ENCODE data around the gene APOBEC3A.
A peak's percentile ranks its signal among the peaks of the same experiment; 100 is the strongest.
"Not testable (repeated sequence)": the region's sequence is repeated elsewhere in the genome, so short reads cannot be mapped to it uniquely, and the experiment has no call there.

APOBEC3A gene

GRCh38 chr22:38957808-38958650 lies 620 bp downstream of the APOBEC3A start:
- DNase-seq (ENCODE audit: low spot score) = no peak
- FAIRE-seq = no peak

DNA sequence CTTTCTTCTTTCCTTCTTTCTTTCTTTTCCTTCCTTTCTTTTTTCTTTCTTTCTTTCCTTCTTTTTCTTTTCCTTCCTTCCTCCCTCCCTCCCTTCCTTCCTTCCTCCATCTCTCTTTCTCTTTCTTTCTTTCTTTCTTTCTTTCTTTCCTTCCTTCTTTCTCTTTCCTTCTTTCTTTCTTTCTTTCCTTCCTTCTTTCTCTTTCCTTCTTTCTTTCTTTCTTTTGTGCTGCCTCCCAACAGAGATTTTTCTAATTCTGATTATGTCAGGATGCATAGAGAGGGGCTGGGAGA lies 1.2 kb downstream of the APOBEC3A start:
- FAIRE-seq; DNase-seq (ENCODE audit: low spot score): not testable (repeated sequence)

DNA sequence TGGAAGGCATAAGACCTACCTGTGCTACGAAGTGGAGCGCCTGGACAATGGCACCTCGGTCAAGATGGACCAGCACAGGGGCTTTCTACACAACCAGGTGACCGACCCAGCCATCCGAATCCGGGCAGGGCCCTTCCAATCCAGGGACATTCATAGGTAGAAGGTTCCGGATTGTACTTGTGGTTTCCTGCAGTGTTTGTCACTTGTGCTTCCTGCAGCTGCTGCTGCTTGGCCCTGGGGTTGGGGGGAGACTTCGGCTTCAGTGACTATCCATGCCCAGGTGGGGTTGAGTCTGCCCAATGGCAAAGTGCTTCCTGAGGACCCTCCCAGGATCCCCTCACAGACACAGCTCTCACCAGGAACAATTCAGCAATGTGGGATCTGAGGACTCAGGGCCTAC lies 2.2 kb downstream of the APOBEC3A start:
- DNase-seq (ENCODE audit: low spot score) (no peak), FAIRE-seq (no peak)

DNA sequence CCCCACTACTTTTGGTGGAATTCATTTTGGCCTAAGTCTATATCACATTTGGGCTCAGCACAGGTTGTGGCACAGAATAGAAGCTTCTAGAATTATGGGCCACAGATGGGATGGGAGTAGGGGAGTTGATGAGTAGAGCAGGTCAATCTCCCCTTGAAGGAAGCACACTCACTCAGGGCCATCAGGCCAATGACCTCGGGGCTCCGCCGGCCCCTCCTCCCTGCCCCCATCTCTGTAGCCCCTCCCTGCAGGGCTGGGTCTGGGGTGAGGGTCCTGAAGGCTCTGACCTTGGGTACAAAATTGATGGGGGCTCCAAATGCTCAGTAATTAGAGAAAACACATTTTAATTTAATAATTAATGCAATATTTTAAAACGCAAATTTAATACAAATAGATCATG lies 3.3 kb downstream of the APOBEC3A start:
- not testable (repeated sequence) for FAIRE-seq; DNase-seq (ENCODE audit: low spot score)

- not testable (repeated sequence) for DNase-seq (ENCODE audit: low spot score); FAIRE-seq
Observed at GRCh38 chr22:38963291-38963738, 5.9 kb downstream of the APOBEC3A start.

DNA sequence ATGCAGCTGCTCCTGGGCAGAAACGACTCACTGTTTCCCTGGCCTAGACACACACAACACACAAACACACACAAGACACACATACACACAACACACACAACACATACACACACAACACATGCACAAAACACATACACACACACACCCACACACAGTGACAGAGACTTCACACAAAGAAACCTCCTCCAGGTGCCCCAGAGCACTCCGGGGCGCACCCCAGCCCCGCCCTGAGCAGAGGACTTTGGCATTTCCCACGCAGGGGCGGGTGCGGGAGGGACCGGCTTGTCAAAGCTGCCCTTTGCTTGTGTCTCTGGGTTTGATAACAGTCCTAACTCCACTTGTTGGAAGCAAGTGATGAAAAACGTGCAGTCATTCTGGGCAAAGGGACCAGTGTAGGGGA lies 6.5 kb downstream of the APOBEC3A start:
- DNase-seq (ENCODE audit: low spot score) = no peak
- no peak for FAIRE-seq

DNA sequence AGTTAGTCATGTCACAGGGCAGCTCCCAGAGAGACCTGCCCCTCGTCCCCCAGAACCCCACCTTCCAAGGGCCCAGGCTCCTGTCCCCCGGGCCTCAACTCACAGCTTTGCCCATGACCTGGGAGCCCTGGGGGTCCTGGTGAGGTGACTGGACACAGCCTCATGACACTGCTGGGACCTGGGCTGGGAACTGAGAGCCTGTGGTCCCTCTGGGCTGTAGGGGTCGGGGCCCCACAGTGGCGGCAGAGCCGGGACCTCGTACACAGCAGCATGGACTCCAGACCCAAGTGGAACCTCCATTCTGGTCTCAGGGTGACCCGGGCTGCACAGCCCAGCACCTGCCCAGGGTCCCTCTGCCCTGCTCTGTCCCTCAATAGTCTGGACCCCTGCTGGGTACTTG lies 6.9 kb downstream of the APOBEC3A start:
- DNase-seq (ENCODE audit: low spot score) (no peak), FAIRE-seq (no peak)

GRCh38 chr22:38964989-38965388 lies 7.6 kb downstream of the APOBEC3A start:
- no peak for FAIRE-seq

GRCh38 chr22:38965614-38966379 lies 8.4 kb downstream of the APOBEC3A start:
- DNase-seq (ENCODE audit: low spot score) = no peak

More at GRCh38 chr22:38964989-38965388, 7.6 kb downstream of the APOBEC3A start:
- DNase-seq (ENCODE audit: low spot score) = no peak

DNA sequence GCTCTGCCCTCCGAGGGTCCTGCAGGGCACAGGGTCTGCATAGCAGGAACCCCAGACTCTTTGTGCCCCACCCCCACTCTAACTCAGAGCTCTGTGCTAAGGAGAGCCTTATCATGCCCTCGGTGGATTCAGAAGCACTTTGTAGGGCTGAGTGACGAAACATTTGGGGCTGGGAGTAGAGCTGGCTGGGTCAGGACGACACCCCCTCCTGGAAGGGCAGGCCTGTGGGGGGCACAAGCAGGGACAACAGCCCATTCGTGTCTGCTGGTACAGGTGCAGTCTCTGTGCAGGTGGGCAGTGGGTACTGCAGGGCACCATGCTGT lies 8.9 kb downstream of the APOBEC3A start:
- no peak for DNase-seq (ENCODE audit: low spot score)
- no peak for FAIRE-seq

More at GRCh38 chr22:38965614-38966379, 8.4 kb downstream of the APOBEC3A start:
- no peak for FAIRE-seq

DNA sequence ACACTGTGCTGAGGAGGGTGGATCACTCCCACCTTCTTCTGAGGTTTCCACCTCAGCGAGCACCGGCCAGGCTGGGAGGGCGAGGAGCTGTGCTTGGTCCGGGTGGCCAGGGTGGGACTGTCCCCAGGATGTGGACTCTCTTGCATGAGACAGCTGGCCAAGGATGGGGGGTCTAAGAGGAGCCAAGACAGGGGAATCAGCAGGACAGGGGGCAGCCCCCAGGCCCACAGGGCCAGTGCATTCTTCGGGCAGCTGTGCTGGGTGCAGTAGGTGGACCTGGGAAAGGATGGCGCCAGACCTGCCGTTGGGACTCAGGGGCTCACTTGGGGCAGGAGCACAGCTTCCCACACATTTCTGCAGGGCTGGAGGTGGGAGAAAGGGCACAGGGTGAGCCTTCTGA lies 9.5 kb downstream of the APOBEC3A start:
- DNase-seq (ENCODE audit: low spot score) = no peak
- no peak for FAIRE-seq

- DNase-seq (ENCODE audit: low spot score) (no peak), FAIRE-seq (no peak)
Observed at GRCh38 chr22:38967451-38968450, 10.3 kb downstream of the APOBEC3A start.

- DNase-seq (ENCODE audit: low spot score) (no peak), FAIRE-seq (no peak)
Observed at GRCh38 chr22:38968801-38969200, 11.4 kb downstream of the APOBEC3A start.

- no peak for FAIRE-seq
- no peak for DNase-seq (ENCODE audit: low spot score)
Observed at GRCh38 chr22:38970551-38970950, 13.1 kb downstream of the APOBEC3A start.

DNA sequence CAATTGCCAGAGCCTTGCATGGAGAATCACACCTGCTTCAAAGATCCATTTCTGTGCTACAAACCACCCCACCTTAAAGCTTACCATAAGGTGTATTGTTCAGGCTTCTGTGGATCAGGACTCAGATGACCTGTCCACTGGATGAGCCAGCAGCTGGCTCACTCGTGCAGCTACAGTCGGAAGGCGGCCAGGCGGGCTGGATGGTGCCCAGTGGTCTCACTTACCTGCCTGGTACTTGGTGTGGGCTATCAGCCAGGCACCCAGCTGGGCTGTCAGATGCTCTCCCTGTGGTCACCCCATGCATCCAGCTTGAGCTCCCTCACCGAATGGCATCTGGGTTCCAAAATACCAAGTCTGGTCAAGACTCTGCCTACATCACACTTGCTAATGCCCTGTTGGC lies 13.8 kb downstream of the APOBEC3A start:
- FAIRE-seq (no peak), DNase-seq (ENCODE audit: low spot score) (no peak)

GRCh38 chr22:38971791-38972190 lies 14.4 kb downstream of the APOBEC3A start:
- DNase-seq (ENCODE audit: low spot score) (no peak), FAIRE-seq (no peak)

DNA sequence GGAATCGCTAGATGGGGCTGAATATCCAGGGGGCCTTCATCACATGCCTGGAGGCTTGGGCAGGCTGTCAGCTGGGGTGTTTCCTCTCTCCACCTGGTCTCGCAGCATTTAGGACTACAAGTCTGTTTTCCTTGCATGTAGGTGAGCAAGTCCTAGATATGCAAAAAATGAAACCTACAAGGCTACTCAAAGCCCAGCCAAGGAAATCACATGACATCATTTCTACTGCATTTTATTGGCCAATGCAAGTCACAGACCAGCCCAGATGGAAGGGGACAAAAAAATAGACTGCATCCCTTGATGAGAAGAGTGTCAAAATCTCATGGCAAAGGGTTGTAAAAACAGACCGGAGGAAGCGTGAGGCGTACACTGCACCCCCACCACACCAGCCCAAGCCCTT lies 15.1 kb downstream of the APOBEC3A start:
- DNase-seq (ENCODE audit: low spot score) (no peak), FAIRE-seq (no peak)

- DNase-seq (ENCODE audit: low spot score) (peak; percentile 14), FAIRE-seq (no peak)
Observed at GRCh38 chr22:38973289-38974169, 16.1 kb downstream of the APOBEC3A start.

DNA sequence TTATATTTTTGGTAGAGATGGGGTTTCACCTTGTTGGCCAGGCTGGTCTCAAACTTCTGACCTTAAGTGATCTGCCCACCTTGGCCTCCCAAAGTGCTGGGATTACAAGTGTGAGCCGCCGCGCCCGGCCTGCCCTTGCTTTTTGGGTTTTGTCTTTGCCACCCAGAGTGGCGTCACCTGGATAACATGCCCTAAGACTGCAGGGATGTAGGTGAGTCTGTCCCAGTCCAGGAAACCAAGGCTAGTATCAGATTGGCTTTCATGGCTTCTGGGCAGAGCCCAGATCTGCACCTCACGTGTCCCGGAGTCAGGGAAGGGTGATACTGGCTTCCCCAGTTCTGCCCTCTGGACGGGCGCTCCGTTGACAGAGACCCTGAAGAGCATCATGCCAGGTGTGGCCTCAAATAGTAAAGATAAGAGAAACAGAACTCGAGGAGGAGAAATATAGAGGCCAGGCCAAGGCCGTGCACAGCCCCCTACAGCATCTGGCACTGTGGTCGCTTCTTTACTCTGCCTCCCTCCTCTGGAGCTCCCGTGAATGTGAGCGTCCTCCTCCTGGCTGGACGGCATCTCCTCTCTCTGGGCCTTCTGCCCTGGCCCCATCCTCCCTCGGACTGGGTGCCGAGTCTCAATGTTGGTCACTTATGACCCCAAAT lies 16.9 kb downstream of the APOBEC3A start:
- no peak for DNase-seq (ENCODE audit: low spot score)
- FAIRE-seq = no peak

DNA sequence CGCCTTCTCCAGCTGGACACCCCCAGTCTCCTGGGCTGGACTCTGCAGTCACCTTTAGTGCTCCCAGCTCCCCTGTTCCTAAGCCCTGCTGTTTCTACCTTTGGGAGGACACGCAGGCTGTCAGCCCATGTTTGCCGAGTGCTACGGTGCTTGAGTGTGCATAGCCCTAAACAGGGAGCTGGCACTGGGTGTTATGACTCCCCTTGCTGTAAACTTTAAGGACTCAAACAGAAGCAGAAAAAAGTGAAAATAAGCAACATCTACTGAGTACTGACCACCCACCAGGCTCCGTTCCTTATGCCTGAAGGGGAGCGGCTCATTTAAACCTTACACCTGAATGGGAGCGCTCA lies 17.4 kb downstream of the APOBEC3A start:
- DNase-seq (ENCODE audit: low spot score) (no peak), FAIRE-seq (no peak)
